GM23248 (cell line): ENCODE data around the gene GTF2IRD1.

Experiments
- EZH2 ChIP-seq: fragments of 200-600 bp; sonication (generic); IDR thresholded peaks from 2 replicates; pipeline ENCODE4 v1.6.1; 2018; ENCODE audit warnings: antibody characterized with exemption, mild to moderate bottlenecking; ENCODE audit not compliant: insufficient read depth, poor library complexity, severe bottlenecking
- EZH2phosphoT487 ChIP-seq: fragments of 200-600 bp; sonication (generic); IDR thresholded peaks from 2 replicates; pipeline ENCODE4 v1.6.1; 2018; ENCODE audit warnings: antibody characterized with exemption, moderate library complexity, mild to moderate bottlenecking, low read depth; ENCODE audit not compliant: insufficient read depth

DNA sequence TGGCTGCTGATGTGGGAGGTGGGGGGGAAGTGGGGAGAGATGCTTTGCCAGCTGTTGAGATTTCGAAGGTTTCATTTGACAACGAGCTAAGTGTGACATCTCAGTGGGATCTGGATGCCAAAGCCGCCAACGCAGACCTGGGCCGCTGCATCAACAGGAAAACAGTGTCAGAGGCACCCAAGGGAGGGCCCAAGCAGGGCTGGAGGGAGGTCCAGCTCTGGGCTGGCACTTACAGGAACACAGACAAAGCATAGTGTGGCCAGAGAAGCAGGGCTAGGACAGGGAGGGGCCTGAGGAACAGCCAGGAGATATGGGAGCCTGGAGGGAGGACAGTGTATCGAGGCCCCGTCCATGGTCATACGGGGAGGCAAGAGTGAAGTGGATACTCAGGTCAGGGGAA lies 73.1 kb downstream of the GTF2IRD1 start:
- TF ChIP-seq EZH2, result no peak
- no peak for TF ChIP-seq EZH2phosphoT487
